ENCODE data around the gene SOX18. TPM values are rescaled to one million over a fixed set of nuclear protein-coding genes. Genes with fewer than 3 reads are reported as not detected.

SOX18 gene
- total RNA-seq, 1 experiment from 2014 or later: not detected

- H2AFZ ChIP-seq (ENCODE audit: low read length): no peak overlapping the region
- peaks cover 76% of the 10 kb centered on the region for H3K4me1 ChIP-seq (ENCODE audit: low read length)
- H3K27ac ChIP-seq (ENCODE audit: low read length): peak overlapping the region; percentile 100
- H3K79me2 ChIP-seq (ENCODE audit: low read length): peaks cover 16% of the 10 kb centered on the region
- no peak for DNase-seq
- H3K27me3 ChIP-seq (ENCODE audit: low read length): no peaks in the 10 kb centered on the region
- H3K4me3 ChIP-seq (ENCODE audit: low read length): peak overlapping the region; percentile 73; the same call in 1 of the 2 replicates
- H3K4me2 ChIP-seq (ENCODE audit: low read depth, low read length, poor library complexity, severe bottlenecking): peak overlapping the region; percentile 93
- H3K9me2 ChIP-seq (replicated peaks; ENCODE audit: insufficient read depth, low read length): no peaks in the 10 kb centered on the region
- peaks cover 22% of the 10 kb centered on the region for H3K36me3 ChIP-seq (ENCODE audit: insufficient read depth, low read length)
- H3K9ac ChIP-seq (ENCODE audit: low read length): peak overlapping the region; percentile 96
- H4K20me1 ChIP-seq (ENCODE audit: insufficient read depth, low read depth, low read length): no peaks in the 10 kb centered on the region
- no peaks in the 10 kb centered on the region for H3K9me3 ChIP-seq (ENCODE audit: low read length)
Measured at GRCh38 chr20:64075556-64075955, 26.1 kb upstream of the SOX18 start.

GRCh38 chr20:64074963-64075362 is 25.5 kb upstream of the SOX18 start:
- Histone ChIP-seq H3K36me3 (ENCODE audit: insufficient read depth, low read length) (peaks cover 22% of the 10 kb centered on the region), H3K79me2 (ENCODE audit: low read length) (peaks cover 10% of the 10 kb centered on the region), H3K27me3 (ENCODE audit: low read length) (no peaks in the 10 kb centered on the region), H3K27ac (ENCODE audit: low read length) (peak overlapping the region; percentile 100), H3K9ac (ENCODE audit: low read length) (peak overlapping the region; percentile 96), H3K9me2 (replicated peaks; ENCODE audit: insufficient read depth, low read length) (no peaks in the 10 kb centered on the region), H3K9me3 (ENCODE audit: low read length) (no peaks in the 10 kb centered on the region), H3K4me1 (ENCODE audit: low read length) (peaks cover 81% of the 10 kb centered on the region), H2AFZ (ENCODE audit: low read length) (no peak overlapping the region), H3K4me3 (ENCODE audit: low read length) (no peak overlapping the region), H3K4me2 (ENCODE audit: low read depth, low read length, poor library complexity, severe bottlenecking) (peak overlapping the region; percentile 93), H4K20me1 (ENCODE audit: insufficient read depth, low read depth, low read length) (no peaks in the 10 kb centered on the region; the same call in 1 of the 2 replicates)
- DNase-seq: no peak

GRCh38 chr20:64074184-64074789 is 24.8 kb upstream of the SOX18 start:
- no peaks in the 10 kb centered on the region for H3K9me2 ChIP-seq (replicated peaks; ENCODE audit: insufficient read depth, low read length)
- H3K27me3 ChIP-seq (ENCODE audit: low read length): no peaks in the 10 kb centered on the region
- peak overlapping the region; percentile 61 for H3K4me2 ChIP-seq (ENCODE audit: low read depth, low read length, poor library complexity, severe bottlenecking)
- H2AFZ ChIP-seq (ENCODE audit: low read length): no peak overlapping the region
- no peak for DNase-seq
- H3K9me3 ChIP-seq (ENCODE audit: low read length): no peaks in the 10 kb centered on the region
- peak overlapping the region; percentile 100 for H3K27ac ChIP-seq (ENCODE audit: low read length)
- peak overlapping the region; percentile 96 for H3K9ac ChIP-seq (ENCODE audit: low read length)
- H3K36me3 ChIP-seq (ENCODE audit: insufficient read depth, low read length): peaks cover 22% of the 10 kb centered on the region
- peaks cover under 1% of the 10 kb centered on the region; the same call in 1 of the 2 replicates for H4K20me1 ChIP-seq (ENCODE audit: insufficient read depth, low read depth, low read length)
- H3K79me2 ChIP-seq (ENCODE audit: low read length): peaks cover 10% of the 10 kb centered on the region
- H3K4me3 ChIP-seq (ENCODE audit: low read length): no peak overlapping the region
- peaks cover 88% of the 10 kb centered on the region for H3K4me1 ChIP-seq (ENCODE audit: low read length)

GRCh38 chr20:64073476-64074183 is 24.2 kb upstream of the SOX18 start:
- H2AFZ ChIP-seq (ENCODE audit: low read length): no peak overlapping the region
- peak overlapping the region; percentile 61 for H3K4me2 ChIP-seq (ENCODE audit: low read depth, low read length, poor library complexity, severe bottlenecking)
- peaks cover 10% of the 10 kb centered on the region for H3K79me2 ChIP-seq (ENCODE audit: low read length)
- no peaks in the 10 kb centered on the region for H3K9me2 ChIP-seq (replicated peaks; ENCODE audit: insufficient read depth, low read length)
- no peaks in the 10 kb centered on the region for H3K9me3 ChIP-seq (ENCODE audit: low read length)
- no peaks in the 10 kb centered on the region for H3K27me3 ChIP-seq (ENCODE audit: low read length)
- H3K9ac ChIP-seq (ENCODE audit: low read length): peak overlapping the region; percentile 96
- H3K27ac ChIP-seq (ENCODE audit: low read length): peak overlapping the region; percentile 100
- peaks cover 3% of the 10 kb centered on the region; the same call in 1 of the 2 replicates for H4K20me1 ChIP-seq (ENCODE audit: insufficient read depth, low read depth, low read length)
- peaks cover 22% of the 10 kb centered on the region for H3K36me3 ChIP-seq (ENCODE audit: insufficient read depth, low read length)
- no peak for DNase-seq
- H3K4me1 ChIP-seq (ENCODE audit: low read length): peaks cover 94% of the 10 kb centered on the region
- H3K4me3 ChIP-seq (ENCODE audit: low read length): no peak overlapping the region

- Histone ChIP-seq H3K36me3 (ENCODE audit: insufficient read depth, low read length) (peaks cover 22% of the 10 kb centered on the region), H4K20me1 (ENCODE audit: insufficient read depth, low read depth, low read length) (peaks cover 3% of the 10 kb centered on the region; the same call in 1 of the 2 replicates), H3K27ac (ENCODE audit: low read length) (peak overlapping the region; percentile 100), H3K4me3 (ENCODE audit: low read length) (peak overlapping the region; percentile 18; the same call in 1 of the 2 replicates), H3K9ac (ENCODE audit: low read length) (peak overlapping the region; percentile 96), H3K9me2 (replicated peaks; ENCODE audit: insufficient read depth, low read length) (no peaks in the 10 kb centered on the region), H3K9me3 (ENCODE audit: low read length) (no peaks in the 10 kb centered on the region), H3K4me1 (ENCODE audit: low read length) (peaks cover 100% of the 10 kb centered on the region), H2AFZ (ENCODE audit: low read length) (no peak overlapping the region), H3K79me2 (ENCODE audit: low read length) (peaks cover 10% of the 10 kb centered on the region), H3K27me3 (ENCODE audit: low read length) (no peaks in the 10 kb centered on the region), H3K4me2 (ENCODE audit: low read depth, low read length, poor library complexity, severe bottlenecking) (peak overlapping the region; percentile 61)
- DNase-seq: no peak
Measured at GRCh38 chr20:64072498-64073063, 23.1 kb upstream of the SOX18 start.

- H3K9ac ChIP-seq (ENCODE audit: low read length): peak overlapping the region; percentile 96
- H3K9me2 ChIP-seq (replicated peaks; ENCODE audit: insufficient read depth, low read length): no peaks in the 10 kb centered on the region
- peaks cover 7% of the 10 kb centered on the region for H3K79me2 ChIP-seq (ENCODE audit: low read length)
- peak; percentile 86 for DNase-seq
- peak overlapping the region; percentile 61 for H3K4me2 ChIP-seq (ENCODE audit: low read depth, low read length, poor library complexity, severe bottlenecking)
- peaks cover 100% of the 10 kb centered on the region for H3K4me1 ChIP-seq (ENCODE audit: low read length)
- peaks cover 3% of the 10 kb centered on the region; the same call in 1 of the 2 replicates for H4K20me1 ChIP-seq (ENCODE audit: insufficient read depth, low read depth, low read length)
- no peak overlapping the region for H2AFZ ChIP-seq (ENCODE audit: low read length)
- H3K4me3 ChIP-seq (ENCODE audit: low read length): peak overlapping the region; percentile 18; the same call in 1 of the 2 replicates
- H3K27ac ChIP-seq (ENCODE audit: low read length): peak overlapping the region; percentile 100
- H3K36me3 ChIP-seq (ENCODE audit: insufficient read depth, low read length): peaks cover 22% of the 10 kb centered on the region
- no peaks in the 10 kb centered on the region for H3K9me3 ChIP-seq (ENCODE audit: low read length)
- H3K27me3 ChIP-seq (ENCODE audit: low read length): no peaks in the 10 kb centered on the region
Measured at GRCh38 chr20:64071341-64072332, 22.2 kb upstream of the SOX18 start.

GRCh38 chr20:64070244-64070993 is 21.0 kb upstream of the SOX18 start:
- no peaks in the 10 kb centered on the region for H3K27me3 ChIP-seq (ENCODE audit: low read length)
- peak overlapping the region; percentile 100 for H3K27ac ChIP-seq (ENCODE audit: low read length)
- H3K4me1 ChIP-seq (ENCODE audit: low read length): peaks cover 100% of the 10 kb centered on the region
- peaks cover 3% of the 10 kb centered on the region; the same call in 1 of the 2 replicates for H4K20me1 ChIP-seq (ENCODE audit: insufficient read depth, low read depth, low read length)
- H3K79me2 ChIP-seq (ENCODE audit: low read length): peaks cover 3% of the 10 kb centered on the region; the same call in 1 of the 2 replicates
- H3K9ac ChIP-seq (ENCODE audit: low read length): peak overlapping the region; percentile 96
- DNase-seq: no peak
- no peaks in the 10 kb centered on the region for H3K9me3 ChIP-seq (ENCODE audit: low read length)
- no peaks in the 10 kb centered on the region for H3K9me2 ChIP-seq (replicated peaks; ENCODE audit: insufficient read depth, low read length)
- no peak overlapping the region for H2AFZ ChIP-seq (ENCODE audit: low read length)
- H3K4me2 ChIP-seq (ENCODE audit: low read depth, low read length, poor library complexity, severe bottlenecking): peak overlapping the region; percentile 10
- peaks cover 15% of the 10 kb centered on the region; the same call in 1 of the 2 replicates for H3K36me3 ChIP-seq (ENCODE audit: insufficient read depth, low read length)
- no peak overlapping the region for H3K4me3 ChIP-seq (ENCODE audit: low read length)
